SJSA1 (cell line): ENCODE results near the gene C19orf85. TPM values are rescaled to one million over a fixed set of nuclear protein-coding genes. Genes with fewer than 3 reads are reported as not detected.
A peak's percentile ranks its signal among the peaks of the same experiment; 100 is the strongest.
"Not testable (repeated sequence)": the region's sequence is repeated elsewhere in the genome, so short reads cannot be mapped to it uniquely, and the experiment has no call there.

ENCODE experiments used
- DNase-seq, 2 experiments: peaks; one replicate each; pipeline ENCODE4 v3.0.0-alpha.2; 2015 to 2020; ENCODE audit warnings: low spot score in 2 of 2, low read depth in 1 of 2
- H3K27ac ChIP-seq: fragments of 250-450 bp; sonication (Bioruptor Pico); 2 replicates; pipeline ENCODE4 v1.5.1; 2020; ENCODE audit warnings: mild to moderate bottlenecking, moderate library complexity
- H3K27me3 ChIP-seq: fragments of 250-450 bp; sonication (Bioruptor Pico); replicated peaks from 2 replicates; pipeline ENCODE4 v1.5.1; 2020; ENCODE audit warnings: mild to moderate bottlenecking, moderate library complexity
- H3K36me3 ChIP-seq: fragments of 250-450 bp; sonication (Bioruptor Pico); 2 replicates; pipeline ENCODE4 v1.5.1; 2020; ENCODE audit warnings: mild to moderate bottlenecking
- H3K4me1 ChIP-seq: fragments of 250-450 bp; sonication (Bioruptor Pico); replicated peaks from 2 replicates; pipeline ENCODE4 v1.6.1; 2021; ENCODE audit warnings: mild to moderate bottlenecking
- H3K4me3 ChIP-seq: fragments of 250-450 bp; sonication (Bioruptor Pico); 2 replicates; pipeline ENCODE4 v1.5.1; 2020; ENCODE audit warnings: mild to moderate bottlenecking
- H3K9me3 ChIP-seq: fragments of 250-450 bp; sonication (Bioruptor Pico); replicated peaks from 2 replicates; pipeline ENCODE4 v1.5.1; 2020; ENCODE audit warnings: mild to moderate bottlenecking
- total RNA-seq: library from RNA; depleted of rRNA; stranded (reverse); fragments of >200 nt; shearing (Covaris generic); gene quantifications from 2 replicates; pipeline ENCODE4 v1.2.3, GENCODE V29; 2014; rRNA removed

Gene C19orf85
- not detected in 2 replicates for total RNA-seq

DNA sequence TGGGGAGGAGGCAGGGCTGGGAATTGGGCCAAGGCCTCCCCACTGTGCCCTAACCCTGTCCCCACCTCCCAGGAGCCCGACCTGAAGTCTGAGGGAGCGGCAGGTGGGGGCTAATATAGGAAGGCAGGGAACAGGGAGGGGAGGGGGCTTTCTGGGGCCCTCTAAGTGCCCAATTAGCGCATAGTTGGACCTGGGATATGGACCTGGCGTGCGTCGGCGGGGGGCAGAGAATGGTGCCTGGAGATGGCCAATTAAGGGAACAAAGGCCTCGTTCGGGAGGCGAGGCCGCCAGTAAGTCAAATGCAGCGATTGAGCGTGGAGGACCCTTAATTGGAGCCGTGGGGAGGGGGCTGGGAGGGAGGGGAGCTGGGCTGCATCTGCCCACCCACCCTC lies at the start of gene C19orf85:
Gene C19orf85, minus strand, starts transcription at position 90 of the 393 bp plus-strand sequence. CDS start 197 bp downstream, outside the sequence.
- Histone ChIP-seq H3K4me1 (peaks cover 8% of the 10 kb centered on the region), H3K27me3 (no peaks in the 10 kb centered on the region)

GRCh38 chr19:55508120-55508519 lies 43.6 kb upstream of the C19orf85 start:
- no peak for DNase-seq
- Histone ChIP-seq H3K36me3 (no peaks in the 10 kb centered on the region), H3K9me3 (peaks cover 5% of the 10 kb centered on the region), H3K4me1 (peaks cover 5% of the 10 kb centered on the region), H3K4me3 (no peak overlapping the region), H3K27ac (no peak overlapping the region), H3K27me3 (no peaks in the 10 kb centered on the region)

More for the DNA sequence above, at the start of gene C19orf85:
- Histone ChIP-seq H3K9me3 (no peaks in the 10 kb centered on the region), H3K4me3 (no peak within 1 kb of the TSS), H3K36me3 (peaks cover 3% of the 10 kb centered on the region; the same call in 1 of the 2 replicates), H3K27ac (no peak within 1 kb of the TSS)
- no peak for DNase-seq

DNA sequence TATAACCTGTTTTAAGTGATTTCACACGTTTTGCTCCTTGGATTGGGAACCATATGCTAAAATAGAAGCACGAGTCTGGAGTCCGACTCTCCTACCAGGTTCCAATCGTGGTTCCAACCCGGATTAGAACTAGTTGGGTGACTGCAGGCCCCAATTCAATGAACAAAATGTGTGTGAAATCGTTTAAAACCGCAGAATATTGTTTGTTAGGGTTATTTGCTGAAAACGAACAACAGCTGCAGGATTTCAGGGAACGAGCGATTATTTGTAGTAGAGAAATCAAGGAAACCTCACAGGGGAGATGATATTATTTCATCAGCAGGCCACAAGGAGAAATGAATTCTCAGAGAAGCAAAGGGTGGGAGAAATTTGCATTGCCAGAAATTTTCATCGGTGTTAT lies 40.4 kb upstream of the C19orf85 start:
- H3K36me3 ChIP-seq = no peaks in the 10 kb centered on the region
- peaks cover 7% of the 10 kb centered on the region for H3K9me3 ChIP-seq
- H3K4me1 ChIP-seq = peaks cover 5% of the 10 kb centered on the region
- DNase-seq = no peak
- no peak overlapping the region for H3K27ac ChIP-seq
- no peaks in the 10 kb centered on the region for H3K27me3 ChIP-seq
- no peak overlapping the region for H3K4me3 ChIP-seq

DNA sequence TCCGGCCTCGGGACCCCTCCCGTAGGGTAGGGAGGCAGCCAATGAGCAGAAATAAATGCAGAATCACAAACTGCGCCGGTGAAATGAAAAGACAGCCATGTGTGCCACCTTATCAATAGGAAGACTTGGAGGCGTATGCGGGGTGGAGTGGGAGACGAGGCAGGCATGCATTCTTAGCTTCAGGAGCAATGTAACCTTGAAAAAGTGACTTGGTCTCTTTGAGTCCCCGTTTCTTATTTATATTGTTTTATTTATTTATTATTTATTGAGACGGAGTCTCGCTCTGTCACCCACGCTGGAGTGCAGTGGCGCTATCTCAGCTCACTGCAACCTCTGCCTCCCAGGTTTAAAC lies 39.7 kb upstream of the C19orf85 start:
- Histone ChIP-seq H3K36me3 (no peaks in the 10 kb centered on the region), H3K4me3 (peak overlapping the region; percentile 32)

DNA sequence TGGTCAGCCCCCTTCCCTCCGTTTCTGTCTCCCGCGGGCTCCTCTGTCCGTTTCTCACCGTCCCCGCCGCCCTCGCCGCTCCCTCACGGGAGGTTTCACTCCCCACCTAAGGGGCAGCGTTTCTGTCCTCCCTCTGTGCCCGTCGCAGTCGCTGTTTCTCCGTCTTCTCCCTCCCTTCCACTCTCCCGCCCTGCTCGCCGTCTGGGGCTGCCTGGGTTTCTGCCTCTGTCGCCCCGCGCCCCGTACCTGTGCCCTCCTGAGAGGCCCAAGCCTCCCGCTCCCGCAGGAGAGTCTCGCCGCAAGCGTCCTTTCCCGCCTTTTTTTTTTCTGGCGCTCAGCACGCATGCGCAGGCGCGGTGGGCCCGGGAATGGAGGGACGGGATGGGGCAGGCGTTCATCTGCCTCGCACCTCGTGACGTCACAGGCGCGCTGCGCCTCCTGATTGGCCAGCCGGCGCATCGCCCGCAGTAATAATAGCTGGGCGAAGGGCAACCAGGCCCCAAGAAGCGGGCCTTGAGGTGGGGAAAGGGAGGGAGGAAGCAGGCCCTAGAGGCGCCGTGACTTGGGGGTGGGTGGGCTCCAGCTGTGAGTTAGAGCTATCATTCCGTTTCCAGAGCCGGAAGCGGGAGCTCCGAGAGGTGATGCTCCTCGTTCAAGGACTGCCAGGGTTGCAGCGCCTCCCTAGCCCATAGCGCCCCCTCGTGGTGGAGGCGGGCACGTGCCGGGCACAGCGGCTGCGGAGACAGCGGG lies 39.1 kb upstream of the C19orf85 start:
- no peaks in the 10 kb centered on the region for H3K27me3 ChIP-seq
- H3K4me3 ChIP-seq = peak overlapping the region; percentile 32

More for the DNA sequence above, 39.7 kb upstream of the C19orf85 start:
- H3K27ac ChIP-seq = no peak overlapping the region
- peaks cover 7% of the 10 kb centered on the region for H3K9me3 ChIP-seq
- no peaks in the 10 kb centered on the region for H3K27me3 ChIP-seq
- H3K4me1 ChIP-seq = peaks cover 5% of the 10 kb centered on the region
- DNase-seq = no peak

DNA sequence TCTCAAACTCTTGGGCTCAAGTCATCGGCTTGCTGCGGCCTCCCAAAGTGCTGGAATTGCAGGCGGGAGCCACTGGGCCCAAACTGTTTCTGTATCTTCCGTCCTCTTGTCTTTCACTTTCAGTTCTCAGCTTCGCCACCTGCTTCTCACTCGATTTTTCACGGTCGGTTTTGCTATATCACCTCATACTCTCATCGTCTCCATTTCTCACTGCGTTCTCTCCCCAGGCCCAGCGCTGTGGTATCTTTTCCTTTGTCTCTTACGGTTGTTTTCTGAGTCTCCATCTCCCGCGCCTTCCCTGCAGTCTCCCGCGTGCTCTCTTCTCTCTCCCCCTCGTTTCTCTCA lies 38.6 kb upstream of the C19orf85 start:
- H3K36me3 ChIP-seq = no peaks in the 10 kb centered on the region
- DNase-seq = no peak
- no peaks in the 10 kb centered on the region for H3K27me3 ChIP-seq
- H3K27ac ChIP-seq = no peak overlapping the region
- peaks cover 5% of the 10 kb centered on the region for H3K4me1 ChIP-seq
- H3K9me3 ChIP-seq = peaks cover 7% of the 10 kb centered on the region
- no peak overlapping the region for H3K4me3 ChIP-seq

More for the DNA sequence above, 39.1 kb upstream of the C19orf85 start:
- Histone ChIP-seq H3K36me3 (no peaks in the 10 kb centered on the region), H3K4me1 (peaks cover 5% of the 10 kb centered on the region), H3K9me3 (peaks cover 7% of the 10 kb centered on the region), H3K27ac (no peak overlapping the region)
- peak; percentile 89 to 90 for DNase-seq

DNA sequence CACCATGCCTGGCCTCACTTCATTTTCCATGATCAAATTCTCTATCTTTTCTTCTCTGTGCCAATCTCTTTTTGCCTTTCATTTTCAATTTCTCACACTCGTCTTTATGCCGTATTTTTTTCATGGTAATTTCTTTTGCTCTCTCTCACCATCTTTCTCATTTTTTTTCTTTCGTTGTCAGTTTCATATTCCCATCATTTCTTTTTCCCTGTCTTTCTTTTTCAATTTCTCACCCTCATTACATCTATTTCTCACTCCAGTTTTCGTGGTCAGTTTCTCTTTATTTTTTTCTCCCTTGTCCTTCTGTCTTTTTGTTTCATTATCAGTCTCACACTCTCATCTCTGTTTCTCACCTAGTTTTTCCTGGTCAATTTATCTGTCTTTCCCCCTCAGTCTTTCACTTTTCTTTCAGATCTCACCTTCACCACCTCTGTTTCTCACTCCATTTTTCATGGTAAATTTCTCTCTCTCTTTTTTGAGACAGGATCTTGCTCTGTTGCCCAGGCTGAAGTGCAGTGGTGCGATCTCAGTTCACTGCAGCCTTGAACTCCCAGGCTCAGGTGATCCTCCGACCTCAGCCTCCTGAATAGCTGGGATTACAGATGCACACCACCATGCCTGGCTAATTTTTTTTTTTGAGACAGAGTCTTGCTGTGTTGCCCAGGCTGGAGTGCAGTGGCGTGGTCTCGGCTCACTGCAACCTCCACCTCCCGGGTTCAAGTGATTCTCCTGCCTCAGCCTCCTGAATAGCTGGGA lies 37.8 kb upstream of the C19orf85 start:
- no peak for DNase-seq
- Histone ChIP-seq H3K27ac (no peak overlapping the region), H3K9me3 (peaks cover 7% of the 10 kb centered on the region), H3K36me3 (no peaks in the 10 kb centered on the region), H3K27me3 (no peaks in the 10 kb centered on the region), H3K4me1 (peaks cover 5% of the 10 kb centered on the region), H3K4me3 (no peak overlapping the region)

GRCh38 chr19:55500368-55500952 lies 35.9 kb upstream of the C19orf85 start:
- DNase-seq = no peak
- H3K27ac ChIP-seq = no peak overlapping the region

DNA sequence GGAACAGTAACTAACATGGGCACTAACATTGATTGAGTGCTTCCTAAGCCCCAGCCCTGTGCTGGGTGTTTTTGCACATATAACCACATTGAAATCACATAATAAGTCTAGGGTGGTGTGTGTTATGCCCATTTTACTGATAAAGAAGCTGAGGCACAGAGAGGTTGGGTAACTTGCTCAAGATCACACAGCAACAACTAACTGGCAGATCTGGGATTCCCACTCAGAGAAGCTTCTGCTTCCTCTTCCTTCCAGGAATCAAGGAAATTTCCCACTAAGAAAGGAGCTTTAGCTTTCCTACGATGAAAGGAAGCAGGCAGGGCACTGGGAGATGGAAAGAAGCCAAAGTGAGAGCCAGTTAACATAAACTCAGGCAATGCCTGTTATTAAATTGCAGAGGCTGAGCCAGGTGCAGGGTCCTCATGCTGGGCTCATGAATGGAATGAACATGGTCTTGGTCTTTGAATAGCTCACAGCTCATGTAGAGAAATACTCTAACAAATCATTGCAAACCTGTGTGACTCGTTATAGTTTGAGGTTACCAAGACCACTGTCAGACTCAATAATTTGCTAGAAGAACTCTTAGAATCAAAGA lies 33.8 kb upstream of the C19orf85 start:
- H3K36me3 ChIP-seq = no peaks in the 10 kb centered on the region
- no peak overlapping the region for H3K27ac ChIP-seq
- H3K9me3 ChIP-seq = peaks cover 5% of the 10 kb centered on the region
- H3K4me1 ChIP-seq = peaks cover 1% of the 10 kb centered on the region
- H3K4me3 ChIP-seq = no peak overlapping the region
- no peak for DNase-seq
- peaks cover 3% of the 10 kb centered on the region; the same call in 1 of the 2 replicates for H3K27me3 ChIP-seq

More at GRCh38 chr19:55500368-55500952, 35.9 kb upstream of the C19orf85 start:
- Histone ChIP-seq H3K4me3 (no peak overlapping the region), H3K4me1 (peaks cover 5% of the 10 kb centered on the region), H3K9me3 (peaks cover 7% of the 10 kb centered on the region), H3K36me3 (no peaks in the 10 kb centered on the region), H3K27me3 (no peaks in the 10 kb centered on the region; the same call in 1 of the 2 replicates)

DNA sequence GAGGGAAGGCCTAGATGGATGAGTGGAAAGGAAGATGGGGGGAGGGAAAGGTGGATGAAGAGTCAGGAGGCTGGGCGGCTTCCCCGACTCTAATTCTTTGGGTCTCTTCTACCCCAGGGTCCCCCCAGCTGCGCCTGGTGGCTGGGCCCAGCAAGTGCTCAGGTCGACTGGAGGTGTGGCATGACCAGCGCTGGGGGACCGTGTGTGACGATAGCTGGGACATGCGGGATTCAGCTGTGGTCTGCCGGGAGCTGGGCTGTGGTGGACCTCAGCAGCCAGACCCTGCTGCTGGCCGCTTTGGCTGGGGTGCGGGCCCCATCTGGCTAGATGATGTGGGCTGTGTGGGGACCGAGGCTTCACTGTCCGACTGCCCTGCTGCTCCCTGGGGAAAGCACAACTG lies 33.2 kb upstream of the C19orf85 start:
- H3K27me3 ChIP-seq = peaks cover 3% of the 10 kb centered on the region; the same call in 1 of the 2 replicates
- no peak for DNase-seq
- H3K4me1 ChIP-seq = no peaks in the 10 kb centered on the region; the same call in 1 of the 2 replicates
- H3K4me3 ChIP-seq = no peak overlapping the region
- H3K27ac ChIP-seq = no peak overlapping the region
- H3K9me3 ChIP-seq = no peaks in the 10 kb centered on the region; the same call in 1 of the 2 replicates
- H3K36me3 ChIP-seq = no peaks in the 10 kb centered on the region

- not testable (repeated sequence) for H3K9me3 ChIP-seq, DNase-seq, H3K27me3 ChIP-seq, H3K36me3 ChIP-seq, H3K27ac ChIP-seq, H3K4me3 ChIP-seq, H3K4me1 ChIP-seq
Observed at GRCh38 chr19:55496820-55497219, 32.3 kb upstream of the C19orf85 start.

GRCh38 chr19:55495646-55496349 lies 31.2 kb upstream of the C19orf85 start:
- H3K9me3 ChIP-seq = no peaks in the 10 kb centered on the region
- no peaks in the 10 kb centered on the region for H3K36me3 ChIP-seq
- peaks cover 3% of the 10 kb centered on the region; the same call in 1 of the 2 replicates for H3K27me3 ChIP-seq
- H3K4me1 ChIP-seq = no peaks in the 10 kb centered on the region; the same call in 1 of the 2 replicates
- no peak overlapping the region for H3K4me3 ChIP-seq
- no peak overlapping the region for H3K27ac ChIP-seq
- no peak for DNase-seq

GRCh38 chr19:55494172-55494761 lies 29.7 kb upstream of the C19orf85 start:
- Histone ChIP-seq H3K36me3 (no peaks in the 10 kb centered on the region), H3K4me3 (no peak overlapping the region), H3K27ac (no peak overlapping the region), H3K9me3 (no peaks in the 10 kb centered on the region), H3K4me1 (no peaks in the 10 kb centered on the region; the same call in 1 of the 2 replicates), H3K27me3 (peaks cover 3% of the 10 kb centered on the region; the same call in 1 of the 2 replicates)
- DNase-seq = no peak
